SIG-M5 treated with dmso at 0.1 percent for 504 hours (cell line): ENCODE data around the gene DST.
A peak's percentile ranks its signal among the peaks of the same experiment; 100 is the strongest.

ENCODE experiments used
- DNase-seq: peaks from one replicate; lab custom pipeline; 2025; ENCODE audit not compliant: unreplicated experiment; lab: John Stamatoyannopoulos, UW

Gene DST

GRCh38 chr6:56488281-56488680 lies 154.4 kb downstream of the DST start:
- DNase-seq, result no peak

DNA sequence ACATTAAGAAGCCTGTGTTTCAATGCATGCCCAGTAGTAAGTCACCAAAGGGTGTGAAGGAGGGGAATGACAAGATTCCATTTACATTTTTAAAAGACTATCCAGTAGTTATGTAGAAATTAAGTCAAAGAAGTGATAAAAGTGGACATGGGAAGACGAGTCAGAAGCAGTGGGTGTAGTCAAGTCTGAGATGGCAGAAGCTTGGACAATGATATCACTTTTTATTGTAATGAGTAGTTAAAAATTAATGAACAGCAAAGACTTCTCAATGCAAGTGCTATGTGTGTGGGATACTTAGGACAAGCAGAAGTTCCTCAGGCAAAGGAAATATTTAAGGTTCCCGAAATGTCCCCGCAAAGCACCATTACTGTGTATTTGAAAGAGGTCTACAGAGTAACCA lies 156.0 kb downstream of the DST start:
- DNase-seq, result no peak

DNA sequence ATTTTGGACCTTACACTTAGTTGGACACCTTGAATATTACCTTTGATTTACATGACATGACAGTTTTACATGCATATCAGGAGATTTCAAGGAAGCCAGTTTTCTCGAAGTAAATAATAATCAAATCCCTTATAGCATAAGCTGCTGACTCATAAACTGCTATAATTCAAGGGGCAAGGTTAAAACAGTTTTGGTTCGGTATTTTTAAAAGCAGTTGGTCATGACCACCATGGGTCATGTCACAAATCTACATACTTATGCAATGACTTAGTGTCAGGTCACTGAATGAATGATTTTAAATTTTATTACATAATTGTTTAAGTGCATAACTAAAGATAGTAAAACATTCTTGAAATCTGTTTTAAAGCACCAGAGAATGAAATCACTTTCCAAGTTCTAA lies 158.0 kb downstream of the DST start:
- no peak for DNase-seq

- no peak for DNase-seq
Measured at GRCh38 chr6:56483929-56484328, 158.8 kb downstream of the DST start.

- no peak for DNase-seq
Measured at GRCh38 chr6:56482525-56482924, 160.2 kb downstream of the DST start.

GRCh38 chr6:56481957-56482356 lies 160.7 kb downstream of the DST start:
- no peak for DNase-seq

DNA sequence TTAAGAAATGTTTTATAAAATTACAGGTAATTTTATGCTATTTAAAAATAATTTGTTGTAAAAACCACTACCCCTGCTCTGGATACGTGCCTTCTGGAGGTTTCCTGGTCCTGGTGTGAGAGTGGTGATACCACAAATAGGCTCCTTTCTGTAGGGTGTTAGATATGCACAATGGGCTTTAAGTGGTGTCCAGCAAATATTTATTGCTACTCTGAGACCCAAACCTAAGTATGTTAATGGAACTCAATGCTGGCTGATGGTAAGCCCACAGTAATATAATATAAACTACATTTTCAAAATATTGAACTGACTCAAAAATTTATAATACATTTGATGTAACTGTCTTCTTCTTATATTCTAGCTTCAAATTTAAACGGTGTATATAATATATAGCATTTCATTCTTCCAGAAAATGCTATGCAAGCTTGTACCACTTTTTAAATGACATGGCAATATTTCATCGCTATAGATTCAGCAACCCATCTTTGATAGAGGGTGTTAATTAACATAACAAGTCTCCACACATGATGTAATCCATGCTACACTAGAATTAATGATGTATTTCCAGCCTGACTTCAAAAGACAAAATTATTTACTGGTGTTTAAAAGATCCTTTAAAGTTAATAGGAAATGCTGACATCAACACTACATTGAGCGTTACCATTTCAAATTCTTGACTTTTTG lies 161.9 kb downstream of the DST start:
- DNase-seq, result no peak

- DNase-seq, result peak; percentile 2
Measured at GRCh38 chr6:56480246-56480645, 162.4 kb downstream of the DST start.

DNA sequence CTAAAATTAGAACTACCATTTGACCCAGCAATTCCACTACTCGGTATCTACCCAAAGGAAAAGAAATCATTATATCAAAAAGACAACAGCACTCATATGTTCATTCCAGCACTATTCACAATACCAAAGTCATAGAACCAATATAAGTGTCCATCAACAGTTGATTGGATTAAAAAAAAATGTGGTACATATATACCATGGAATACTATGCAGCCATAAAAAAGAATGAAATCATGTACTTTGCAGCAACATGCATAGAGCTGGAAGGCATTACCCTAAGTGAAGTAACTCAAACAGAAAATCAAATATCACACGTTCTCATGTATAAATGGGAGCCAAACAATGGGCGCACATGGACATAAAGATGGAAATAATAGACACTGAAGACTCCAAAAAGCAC lies 163.3 kb downstream of the DST start:
- no peak for DNase-seq

GRCh38 chr6:56478202-56478601 lies 164.5 kb downstream of the DST start:
- DNase-seq, result no peak

DNA sequence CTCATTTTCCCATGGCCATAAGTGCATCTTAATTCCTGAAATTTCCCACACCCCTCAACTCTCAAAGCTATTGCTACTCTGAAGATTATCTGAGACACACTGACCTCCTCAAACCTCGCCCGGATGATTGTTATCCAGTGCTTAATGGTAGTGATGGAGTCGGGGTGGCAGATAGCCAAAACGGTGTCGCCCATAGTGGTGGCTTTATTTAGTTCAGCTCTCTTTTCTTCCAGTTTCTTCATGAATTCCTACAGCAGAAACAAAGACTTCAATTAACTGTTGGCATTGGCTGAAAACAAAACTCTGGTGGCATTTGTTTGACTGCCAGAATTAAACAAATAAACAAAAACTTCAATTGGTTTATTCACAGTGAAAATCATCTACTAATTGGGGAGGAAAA lies 165.4 kb downstream of the DST start:
- DNase-seq, result no peak

GRCh38 chr6:56475736-56476457 lies 166.8 kb downstream of the DST start:
- no peak for DNase-seq

DNA sequence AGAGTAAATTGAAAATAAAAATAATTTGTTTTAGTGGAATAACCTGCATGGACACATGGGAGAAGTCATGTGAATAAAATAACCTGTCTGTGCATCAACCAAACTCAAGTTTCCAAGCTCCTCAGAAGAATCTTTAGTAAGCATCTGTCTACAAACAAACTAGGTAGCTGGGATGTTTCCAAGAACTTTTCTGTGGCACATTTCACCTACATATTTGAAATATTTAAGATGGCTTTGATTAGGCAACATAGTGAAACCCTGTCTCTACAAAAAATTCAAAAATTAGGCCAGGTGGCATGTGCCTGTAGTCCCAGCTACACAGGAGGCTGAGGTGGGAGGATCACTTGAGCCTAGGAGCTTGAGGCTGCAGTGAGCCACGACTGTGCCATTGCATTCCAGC lies 168.2 kb downstream of the DST start:
- no peak for DNase-seq

DNA sequence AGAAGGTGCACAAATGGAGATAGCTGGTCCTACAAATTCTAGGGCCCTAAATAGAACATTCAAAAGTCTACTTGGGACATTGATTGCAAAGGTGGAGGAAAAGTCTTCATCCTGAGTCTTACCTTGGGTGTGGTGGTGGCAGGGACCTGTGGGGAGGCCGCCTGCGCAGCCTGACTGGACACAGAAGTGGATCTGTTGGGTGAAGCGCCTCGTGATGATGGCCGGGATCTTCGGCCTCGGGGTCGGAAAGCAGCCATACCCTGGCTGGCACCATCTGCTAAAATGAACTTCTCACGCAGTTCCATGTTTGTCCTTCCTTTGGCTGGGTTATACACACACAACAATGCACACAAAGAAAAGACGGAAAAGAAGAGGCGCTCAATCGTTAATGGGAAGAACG lies 179.2 kb downstream of the DST start:
- DNase-seq, result no peak

DNA sequence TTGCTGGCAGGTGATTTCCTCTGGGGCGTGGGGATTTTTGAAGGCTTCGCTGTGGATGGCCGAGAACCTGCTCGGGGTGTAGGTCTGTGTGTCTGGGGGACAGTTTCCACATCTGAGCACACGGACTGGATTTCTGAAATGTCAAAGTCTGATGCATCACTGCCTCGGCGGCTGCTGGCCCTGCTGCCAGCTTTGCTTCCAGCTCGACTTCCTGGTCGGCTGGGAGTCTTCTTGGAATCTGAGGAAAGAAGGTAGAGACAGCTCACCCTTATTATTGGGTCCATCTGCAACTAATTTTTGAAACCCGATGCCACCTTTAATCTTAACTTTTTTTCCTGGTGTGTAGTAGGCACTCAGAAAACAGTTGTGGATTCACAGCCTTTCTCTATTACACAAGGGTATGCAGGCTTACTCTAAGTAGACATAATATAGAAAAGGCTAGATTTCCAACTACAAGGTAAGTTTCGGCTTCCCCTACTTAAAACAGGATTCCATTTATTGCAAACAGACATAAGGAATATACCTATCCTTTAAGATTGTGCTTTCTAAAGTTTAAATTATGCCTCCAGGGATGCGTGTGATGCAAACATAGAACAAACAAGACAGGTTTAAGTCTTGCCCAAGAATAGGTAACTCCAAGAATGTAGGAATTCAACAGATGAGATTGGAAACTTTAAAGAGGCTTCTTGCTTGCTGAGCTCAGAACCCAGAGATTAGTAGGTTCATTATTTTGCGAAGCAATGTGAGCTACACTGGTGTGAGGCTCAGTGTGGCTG lies 183.5 kb downstream of the DST start:
- no peak for DNase-seq

GRCh38 chr6:56458324-56458884 lies 184.3 kb downstream of the DST start:
- DNase-seq, result no peak

- no peak for DNase-seq
Measured at GRCh38 chr6:56456785-56457184, 185.9 kb downstream of the DST start.

- DNase-seq, result no peak
Measured at GRCh38 chr6:56450882-56451739, 191.6 kb downstream of the DST start.

GRCh38 chr6:56450376-56450775 lies 192.3 kb downstream of the DST start:
- DNase-seq, result no peak

DNA sequence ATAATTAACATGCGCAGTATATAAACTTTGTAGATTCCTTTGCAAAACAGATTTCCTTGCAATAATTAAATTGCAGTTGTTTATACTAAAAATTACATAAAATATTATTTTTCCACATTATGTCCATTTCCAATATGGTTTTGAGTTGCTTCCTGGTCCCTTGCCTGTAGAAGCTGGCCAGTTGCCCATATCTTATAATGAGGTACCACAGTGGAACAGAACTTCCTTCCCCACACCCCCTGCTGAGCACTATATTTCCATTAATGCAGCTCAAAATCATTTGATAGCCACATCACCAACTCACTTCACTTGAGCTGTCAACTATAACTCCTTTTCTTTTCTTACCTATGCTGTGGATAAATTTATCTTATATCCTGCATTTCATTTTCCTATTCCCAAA lies 194.6 kb downstream of the DST start:
- no peak for DNase-seq

GRCh38 chr6:56445818-56446217 lies 196.9 kb downstream of the DST start:
- no peak for DNase-seq
